Panc1 (cell line): Measurements from ENCODE around the gene ZAR1. TPM values are rescaled to one million over a fixed set of nuclear protein-coding genes. Genes with fewer than 3 reads are reported as not detected.
"Not testable (repeated sequence)": the region's sequence is repeated elsewhere in the genome, so short reads cannot be mapped to it uniquely, and the experiment has no call there.

Source experiments
- ATAC-seq: fragments of 200-7000 bp; cut with Tn5 transposase; 2 replicates; pipeline ENCODE4 v1.9.1; 2020; ENCODE audit warnings: mild to moderate bottlenecking, moderate library complexity
- BruUV-seq: library from RNA; stranded (reverse); fragments of 400-500 nt; replicated peaks from 2 replicates; lab custom pipeline; 2021; lab: Mats Ljungman, UMichigan
- CTCF ChIA-PET: fragments of 300-600 bp; sonication (Branson Sonifier 250); formaldehyde crosslinking; loops from one replicate; lab custom pipeline; 2022; ENCODE audit warnings: antibody characterized with exemption; lab: Charles Lee
- POLR2A ChIA-PET: fragments of 300-600 bp; sonication (Branson Sonifier 250); formaldehyde crosslinking; loops from one replicate; lab custom pipeline; 2022; ENCODE audit warnings: antibody characterized with exemption; lab: Charles Lee
- DNase-seq: peaks from one replicate; pipeline ENCODE4 v3.0.0-alpha.2; 2010; ENCODE audit warnings: low read depth, low spot score
- H3K27ac ChIP-seq: 2 replicates; pipeline ENCODE4 v1.5.1; 2011; ENCODE audit warnings: mild to moderate bottlenecking, low read length, inconsistent platforms
- H3K27me3 ChIP-seq: fragments of 200-500 bp; sonication (Bioruptor generic); 2 replicates; pipeline ENCODE4 v1.6.0; 2014; ENCODE audit warnings: low read length, inconsistent platforms; ENCODE audit not compliant: control insufficient read depth, insufficient read depth
- H3K36me3 ChIP-seq: fragments of 200-500 bp; sonication (Bioruptor generic); 2 replicates; pipeline ENCODE4 v1.5.1; 2014; ENCODE audit warnings: inconsistent platforms, mild to moderate bottlenecking, low read length, moderate library complexity; ENCODE audit not compliant: control insufficient read depth, insufficient read depth
- H3K4me1 ChIP-seq: 2 replicates; pipeline ENCODE4 v1.5.1; 2011; ENCODE audit warnings: inconsistent platforms, mild to moderate bottlenecking, low read length, moderate library complexity; ENCODE audit not compliant: control insufficient read depth, insufficient read depth
- H3K4me3 ChIP-seq, 2 experiments: 2 replicates each; pipeline ENCODE4 v1.5.1; 2011 to 2012; ENCODE audit warnings: low read depth in 2 of 2, low read length in 2 of 2, mild to moderate bottlenecking in 2 of 2, inconsistent platforms in 1 of 2, moderate library complexity in 1 of 2
- H3K9me3 ChIP-seq: fragments of 200-500 bp; sonication (Bioruptor generic); 2 replicates; pipeline ENCODE4 v1.5.1; 2014; ENCODE audit warnings: low read depth, mild to moderate bottlenecking, inconsistent platforms, low read length, moderate library complexity; ENCODE audit not compliant: control insufficient read depth, insufficient read depth
- POLR2AphosphoS5 ChIP-seq: IDR thresholded peaks from 2 replicates; pipeline ENCODE4 v1.6.1; 2012; ENCODE audit warnings: mild to moderate bottlenecking, low read depth, low read length, moderate library complexity
- SIN3A ChIP-seq: IDR thresholded peaks from 2 replicates; pipeline ENCODE4 v1.6.1; 2012; ENCODE audit warnings: low read depth, mild to moderate bottlenecking, low read length, moderate library complexity, borderline replicate concordance; ENCODE audit not compliant: insufficient read depth
- TCF7L2 ChIP-seq: IDR thresholded peaks from 2 replicates; pipeline ENCODE4 v1.6.1; 2011; ENCODE audit warnings: mild to moderate bottlenecking, low read depth, low read length, inconsistent platforms
- in situ Hi-C: cut with HindIII; loops from 2 replicates; pipeline ENCODE4 v1.10.0; 2016; ENCODE audit warnings: low sequenced_read_pairs, low pct_unique_long_range_greater_than_20kb
- intact Hi-C: fragments of 100-400 bp; cut with micrococcal nuclease; formaldehyde crosslinking; loops from one replicate; pipeline ENCODE4 v1.10.0; 2022; ENCODE audit not compliant: unreplicated experiment
- total RNA-seq: library from RNA; stranded (reverse); gene quantifications from one replicate; pipeline ENCODE4 v1.2.1, GENCODE V29; 2021; ENCODE audit not compliant: unreplicated experiment
- TF ChIP-seq, protein P1 (sequence below): fragments of 450-650 bp; IDR thresholded peaks from 2 replicates; pipeline ENCODE4 v1.5.1; 2017; ENCODE audit warnings: mild to moderate bottlenecking
- TF ChIP-seq, protein P2 (sequence below), 2 experiments: IDR thresholded peaks; 2 replicates each; pipeline ENCODE4 v1.6.1; 2011 to 2012; ENCODE audit warnings: low read depth in 2 of 2, control low read depth in 1 of 2, low read length in 1 of 2, mild to moderate bottlenecking in 1 of 2, moderate library complexity in 1 of 2; ENCODE audit not compliant: insufficient read depth in 1 of 2

The ZAR1 gene
- total RNA-seq, 1 experiment from 2014 or later = not detected

DNA sequence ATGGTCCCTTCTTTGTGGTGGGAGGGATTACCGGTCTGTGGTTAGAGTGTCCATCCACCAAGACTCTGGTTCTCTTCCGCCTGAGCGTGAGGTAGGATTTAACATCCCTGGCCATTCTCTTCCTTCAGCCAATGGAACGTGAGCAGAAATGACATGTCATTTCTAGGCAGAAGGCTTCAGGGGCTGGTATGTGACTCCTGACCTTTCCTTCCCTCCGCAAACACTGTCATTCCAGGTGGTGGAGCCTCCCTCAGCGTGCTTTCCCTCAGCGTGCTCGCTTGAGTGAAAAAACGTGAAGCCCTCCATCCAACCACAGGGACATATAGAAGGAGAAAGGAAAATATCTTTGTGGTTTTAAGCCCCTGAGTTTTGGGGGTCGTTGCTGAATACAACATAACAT lies 40.9 kb upstream of the ZAR1 start:
- CTCF ChIA-PET = no interaction called here
- H3K9me3 ChIP-seq = no peaks in the 10 kb centered on the region
- BruUV-seq = no TSS peak
- POLR2A ChIA-PET = no interaction called here
- no peak for DNase-seq
- no peaks in the 10 kb centered on the region for H3K36me3 ChIP-seq
- TF ChIP-seq, protein P1, sequence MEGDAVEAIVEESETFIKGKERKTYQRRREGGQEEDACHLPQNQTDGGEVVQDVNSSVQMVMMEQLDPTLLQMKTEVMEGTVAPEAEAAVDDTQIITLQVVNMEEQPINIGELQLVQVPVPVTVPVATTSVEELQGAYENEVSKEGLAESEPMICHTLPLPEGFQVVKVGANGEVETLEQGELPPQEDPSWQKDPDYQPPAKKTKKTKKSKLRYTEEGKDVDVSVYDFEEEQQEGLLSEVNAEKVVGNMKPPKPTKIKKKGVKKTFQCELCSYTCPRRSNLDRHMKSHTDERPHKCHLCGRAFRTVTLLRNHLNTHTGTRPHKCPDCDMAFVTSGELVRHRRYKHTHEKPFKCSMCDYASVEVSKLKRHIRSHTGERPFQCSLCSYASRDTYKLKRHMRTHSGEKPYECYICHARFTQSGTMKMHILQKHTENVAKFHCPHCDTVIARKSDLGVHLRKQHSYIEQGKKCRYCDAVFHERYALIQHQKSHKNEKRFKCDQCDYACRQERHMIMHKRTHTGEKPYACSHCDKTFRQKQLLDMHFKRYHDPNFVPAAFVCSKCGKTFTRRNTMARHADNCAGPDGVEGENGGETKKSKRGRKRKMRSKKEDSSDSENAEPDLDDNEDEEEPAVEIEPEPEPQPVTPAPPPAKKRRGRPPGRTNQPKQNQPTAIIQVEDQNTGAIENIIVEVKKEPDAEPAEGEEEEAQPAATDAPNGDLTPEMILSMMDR = no peak
- no peak for TF ChIP-seq SIN3A
- no peak for TF ChIP-seq POLR2AphosphoS5
- no peak for TF ChIP-seq TCF7L2
- TF ChIP-seq, protein P2, sequence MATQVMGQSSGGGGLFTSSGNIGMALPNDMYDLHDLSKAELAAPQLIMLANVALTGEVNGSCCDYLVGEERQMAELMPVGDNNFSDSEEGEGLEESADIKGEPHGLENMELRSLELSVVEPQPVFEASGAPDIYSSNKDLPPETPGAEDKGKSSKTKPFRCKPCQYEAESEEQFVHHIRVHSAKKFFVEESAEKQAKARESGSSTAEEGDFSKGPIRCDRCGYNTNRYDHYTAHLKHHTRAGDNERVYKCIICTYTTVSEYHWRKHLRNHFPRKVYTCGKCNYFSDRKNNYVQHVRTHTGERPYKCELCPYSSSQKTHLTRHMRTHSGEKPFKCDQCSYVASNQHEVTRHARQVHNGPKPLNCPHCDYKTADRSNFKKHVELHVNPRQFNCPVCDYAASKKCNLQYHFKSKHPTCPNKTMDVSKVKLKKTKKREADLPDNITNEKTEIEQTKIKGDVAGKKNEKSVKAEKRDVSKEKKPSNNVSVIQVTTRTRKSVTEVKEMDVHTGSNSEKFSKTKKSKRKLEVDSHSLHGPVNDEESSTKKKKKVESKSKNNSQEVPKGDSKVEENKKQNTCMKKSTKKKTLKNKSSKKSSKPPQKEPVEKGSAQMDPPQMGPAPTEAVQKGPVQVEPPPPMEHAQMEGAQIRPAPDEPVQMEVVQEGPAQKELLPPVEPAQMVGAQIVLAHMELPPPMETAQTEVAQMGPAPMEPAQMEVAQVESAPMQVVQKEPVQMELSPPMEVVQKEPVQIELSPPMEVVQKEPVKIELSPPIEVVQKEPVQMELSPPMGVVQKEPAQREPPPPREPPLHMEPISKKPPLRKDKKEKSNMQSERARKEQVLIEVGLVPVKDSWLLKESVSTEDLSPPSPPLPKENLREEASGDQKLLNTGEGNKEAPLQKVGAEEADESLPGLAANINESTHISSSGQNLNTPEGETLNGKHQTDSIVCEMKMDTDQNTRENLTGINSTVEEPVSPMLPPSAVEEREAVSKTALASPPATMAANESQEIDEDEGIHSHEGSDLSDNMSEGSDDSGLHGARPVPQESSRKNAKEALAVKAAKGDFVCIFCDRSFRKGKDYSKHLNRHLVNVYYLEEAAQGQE (IDR thresholded peaks at IDR 0.05; ENCODE audit: insufficient read depth in 1 of 2, low read depth in 2 of 2, low read length in 1 of 2) = no peak
- H3K4me3 ChIP-seq = no peak overlapping the region
- H3K27me3 ChIP-seq = no peaks in the 10 kb centered on the region
- intact Hi-C loops (loop anchor here (10.0 kb wide), 1 partner anchor 56 kb away; no protein-coding TSS in a partner anchor), in situ Hi-C loops (no loop called here)
- no peak overlapping the region for H3K27ac ChIP-seq
- ATAC-seq = no peak
- no peaks in the 10 kb centered on the region for H3K4me1 ChIP-seq

DNA sequence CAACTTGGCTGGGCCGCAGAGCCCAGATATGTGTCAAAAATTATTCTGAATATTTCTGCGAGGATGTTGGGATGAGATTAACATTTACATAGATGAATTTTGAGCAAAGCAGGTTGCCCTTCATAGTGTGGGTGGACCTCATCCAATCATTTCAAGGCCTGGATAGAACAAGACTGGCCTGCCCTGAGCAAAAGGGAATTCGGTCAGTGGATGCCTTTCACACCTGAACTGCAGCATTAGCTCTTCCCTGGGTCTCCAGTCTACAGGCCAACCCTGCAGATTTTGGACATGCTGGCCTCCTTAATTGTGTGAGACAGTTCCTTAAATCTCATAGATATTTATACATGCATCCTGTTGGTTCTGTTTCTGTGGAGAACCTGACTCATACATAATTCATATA lies 39.3 kb upstream of the ZAR1 start:
- Histone ChIP-seq H3K27ac (no peak overlapping the region), H3K4me3 (no peak overlapping the region), H3K36me3 (no peaks in the 10 kb centered on the region), H3K9me3 (no peaks in the 10 kb centered on the region), H3K4me1 (no peaks in the 10 kb centered on the region), H3K27me3 (no peaks in the 10 kb centered on the region)
- in situ Hi-C loops = no loop called here
- TF ChIP-seq SIN3A (no peak), TCF7L2 (no peak), POLR2AphosphoS5 (no peak)
- TF ChIP-seq, protein P1 = no peak
- TF ChIP-seq, protein P2 (IDR thresholded peaks at IDR 0.05; ENCODE audit: insufficient read depth in 1 of 2, low read depth in 2 of 2, low read length in 1 of 2) = no peak
- POLR2A ChIA-PET = no interaction called here
- intact Hi-C loops = no loop called here
- no peak for ATAC-seq
- DNase-seq = no peak
- CTCF ChIA-PET = no interaction called here
- no TSS peak for BruUV-seq

DNA sequence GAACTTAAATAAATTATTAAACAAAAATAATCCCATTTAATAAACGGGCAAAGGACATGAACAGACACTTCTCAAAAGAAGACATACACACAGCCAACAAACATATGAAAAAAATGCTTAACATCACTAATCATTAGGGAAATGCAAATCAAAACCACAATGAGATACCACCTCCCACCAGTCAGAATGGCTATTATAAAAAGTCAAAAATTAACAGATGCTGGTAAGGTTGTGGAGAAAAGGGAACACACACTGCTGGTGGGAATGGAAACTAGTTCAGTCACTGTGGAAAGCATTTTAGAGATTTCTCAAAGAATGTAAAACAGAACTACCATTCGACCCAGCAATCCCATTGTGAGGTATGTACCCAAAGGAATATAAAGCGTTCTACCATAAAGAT lies 38.4 kb upstream of the ZAR1 start:
- H3K36me3 ChIP-seq, CTCF ChIA-PET, H3K27ac ChIP-seq, H3K4me1 ChIP-seq, in situ Hi-C loops, BruUV-seq, intact Hi-C loops, H3K27me3 ChIP-seq, H3K4me3 ChIP-seq, ATAC-seq, DNase-seq, POLR2A ChIA-PET, H3K9me3 ChIP-seq: not testable (repeated sequence)
